ENCODE measurements around the gene NELL1.

- TF ChIP-seq CREB5 (CRISPR knock-in tag; IDR thresholded peaks at IDR 0.05; ENCODE audit: low read depth) (no peak), PATZ1 (CRISPR knock-in tag; IDR thresholded peaks at IDR 0.05; ENCODE audit: borderline replicate concordance) (no peak), SNAI2 (CRISPR knock-in tag; IDR thresholded peaks at IDR 0.05) (no peak), RARB (CRISPR knock-in tag; IDR thresholded peaks at IDR 0.05) (no peak)
Measured at GRCh38 chr11:21174781-21175180, 505.4 kb downstream of the NELL1 start.

Data from SK-N-SH treated with all-trans-retinoic acid at 6 μM for 48 hours (cell line).